Measurements from ENCODE around the gene TNFRSF6B.

The TNFRSF6B gene

GRCh38 chr20:63740070-63740626 is 43.7 kb downstream of the TNFRSF6B start:
- no peak for DNase-seq

GRCh38 chr20:63740627-63741353 is 44.3 kb downstream of the TNFRSF6B start:
- DNase-seq: no peak

GRCh38 chr20:63741354-63741675 is 44.9 kb downstream of the TNFRSF6B start:
- no peak for DNase-seq

GRCh38 chr20:63741676-63742380 is 45.4 kb downstream of the TNFRSF6B start:
- no peak for DNase-seq

GRCh38 chr20:63742381-63743024 is 46.1 kb downstream of the TNFRSF6B start:
- no peak for DNase-seq

GRCh38 chr20:63743210-63743970 is 46.9 kb downstream of the TNFRSF6B start:
- DNase-seq: no peak

GRCh38 chr20:63744158-63744557 is 47.7 kb downstream of the TNFRSF6B start:
- no peak for DNase-seq

- no peak for DNase-seq
Measured at GRCh38 chr20:63744574-63745423, 48.3 kb downstream of the TNFRSF6B start.

- DNase-seq: no peak
Measured at GRCh38 chr20:63745424-63745805, 49.0 kb downstream of the TNFRSF6B start.

- no peak for DNase-seq
Measured at GRCh38 chr20:63745961-63746731, 49.7 kb downstream of the TNFRSF6B start.

GRCh38 chr20:63746751-63747315 is 50.4 kb downstream of the TNFRSF6B start:
- DNase-seq: no peak

GRCh38 chr20:63747622-63748069 is 51.2 kb downstream of the TNFRSF6B start:
- no peak for DNase-seq
